ENCODE data around the gene RSPH6A.
"Not testable (repeated sequence)": the region's sequence is repeated elsewhere in the genome, so short reads cannot be mapped to it uniquely, and the experiment has no call there.

RSPH6A gene

DNA sequence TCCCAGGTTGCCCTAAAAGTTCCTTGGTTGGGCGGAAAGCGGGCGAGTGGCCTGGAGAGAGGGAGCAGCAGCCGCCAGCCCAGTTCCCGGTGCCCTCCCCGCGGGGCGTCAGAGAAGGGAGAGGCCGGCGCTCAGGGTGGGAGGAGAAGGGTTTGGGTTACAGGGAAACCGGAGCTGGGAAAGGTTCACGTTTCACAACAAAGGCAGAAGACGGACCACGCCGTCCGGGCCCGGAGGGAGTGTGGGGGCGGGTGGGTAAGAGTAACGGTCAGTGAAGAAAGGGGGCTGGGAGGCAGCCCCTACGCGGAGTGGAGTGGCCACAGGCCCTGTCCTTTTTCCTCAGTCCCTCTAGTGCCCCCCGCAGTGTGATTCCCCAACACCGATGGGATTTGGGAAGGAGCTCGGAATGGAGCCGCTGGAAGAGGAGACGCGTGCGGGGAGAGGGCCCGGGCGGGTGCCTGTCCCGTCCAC lies 47.7 kb downstream of the RSPH6A start:
- no peak for DNase-seq (ENCODE audit: low read depth in 2 of 3, low spot score in 2 of 3)

DNA sequence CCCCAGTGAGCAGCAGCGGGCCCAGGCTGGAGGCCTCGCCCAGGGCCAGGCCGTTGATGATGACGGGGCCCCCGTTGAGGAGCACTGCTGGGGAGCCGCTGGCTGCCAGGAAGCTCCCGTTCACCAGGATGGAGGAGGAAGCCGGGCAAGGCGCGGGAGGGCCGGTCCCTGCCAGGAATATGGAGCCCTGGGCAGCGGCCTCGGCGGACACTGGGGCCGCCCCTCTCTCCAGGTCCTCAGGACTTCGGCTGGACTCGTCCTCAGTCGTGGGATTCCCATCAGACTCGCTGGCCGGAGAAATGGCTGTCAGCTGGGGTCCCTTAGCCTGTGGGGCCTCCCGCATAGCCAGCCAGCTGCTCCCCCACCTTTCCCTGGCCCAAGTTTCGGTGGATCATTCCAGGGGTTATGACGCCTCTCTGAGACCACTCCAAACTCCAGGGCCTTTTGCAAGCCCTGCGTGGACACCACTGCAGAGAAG lies 48.2 kb downstream of the RSPH6A start:
- DNase-seq (ENCODE audit: low read depth in 2 of 3, low spot score in 2 of 3): no peak

DNA sequence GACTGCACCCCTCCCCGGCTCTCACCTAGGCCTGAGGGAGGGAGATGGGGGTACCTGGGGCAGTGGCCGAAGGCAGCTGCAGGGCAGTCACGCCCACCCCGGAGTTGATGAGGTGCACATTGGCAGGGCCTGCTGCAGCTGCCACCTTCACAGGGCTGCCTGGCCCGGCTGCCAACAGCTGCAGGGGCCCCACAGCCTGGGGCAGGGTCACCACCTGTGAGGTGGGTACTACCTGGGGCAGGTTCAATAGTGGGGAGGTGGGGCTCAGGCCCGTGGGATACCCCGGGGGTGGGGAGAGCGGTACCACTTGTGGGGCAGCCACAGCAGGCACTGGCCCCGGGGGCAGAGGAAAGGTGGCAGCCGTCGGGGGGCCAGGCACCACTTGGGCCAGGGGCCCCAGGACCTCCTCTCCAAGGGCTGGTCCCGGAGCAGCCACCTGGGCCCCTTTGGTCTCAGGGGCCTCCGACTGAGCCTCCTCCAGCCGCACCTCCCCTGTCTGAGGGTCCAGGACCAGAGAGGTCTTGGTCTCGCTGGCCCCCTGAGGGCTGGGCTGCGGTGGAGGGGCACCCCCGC lies 48.7 kb downstream of the RSPH6A start:
- DNase-seq (ENCODE audit: low read depth in 2 of 3, low spot score in 2 of 3): no peak

DNA sequence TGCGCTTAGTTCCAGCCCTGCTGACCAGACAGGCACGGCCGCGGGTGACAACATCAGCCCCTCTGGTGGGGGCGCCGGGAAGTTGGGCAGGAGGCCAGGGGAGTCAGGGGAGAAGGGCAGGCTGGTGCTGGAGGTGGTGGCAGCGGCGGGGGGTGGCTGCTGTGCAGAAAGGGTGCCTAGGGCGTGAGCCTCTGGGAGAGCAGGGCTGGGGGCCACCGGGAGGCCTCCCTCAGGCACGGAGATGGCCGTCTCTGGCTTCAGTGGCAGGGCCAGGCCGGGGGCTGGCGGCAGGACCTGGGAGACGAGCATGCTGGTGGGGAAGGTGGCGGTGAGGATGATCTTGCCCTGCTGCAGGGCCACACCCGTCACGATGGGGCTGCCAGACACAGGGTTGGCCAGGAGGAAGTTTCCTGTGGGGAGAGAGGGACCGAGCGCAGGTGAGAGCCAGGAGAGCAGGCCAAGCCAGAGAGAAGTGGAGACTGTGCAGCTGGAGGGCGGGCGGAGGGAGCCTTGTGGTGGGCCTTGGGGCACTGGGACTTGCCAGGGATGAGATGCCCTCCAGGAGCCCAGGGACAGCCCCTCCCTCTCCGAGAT lies 49.3 kb downstream of the RSPH6A start:
- DNase-seq (ENCODE audit: low read depth in 2 of 3, low spot score in 2 of 3): no peak

DNA sequence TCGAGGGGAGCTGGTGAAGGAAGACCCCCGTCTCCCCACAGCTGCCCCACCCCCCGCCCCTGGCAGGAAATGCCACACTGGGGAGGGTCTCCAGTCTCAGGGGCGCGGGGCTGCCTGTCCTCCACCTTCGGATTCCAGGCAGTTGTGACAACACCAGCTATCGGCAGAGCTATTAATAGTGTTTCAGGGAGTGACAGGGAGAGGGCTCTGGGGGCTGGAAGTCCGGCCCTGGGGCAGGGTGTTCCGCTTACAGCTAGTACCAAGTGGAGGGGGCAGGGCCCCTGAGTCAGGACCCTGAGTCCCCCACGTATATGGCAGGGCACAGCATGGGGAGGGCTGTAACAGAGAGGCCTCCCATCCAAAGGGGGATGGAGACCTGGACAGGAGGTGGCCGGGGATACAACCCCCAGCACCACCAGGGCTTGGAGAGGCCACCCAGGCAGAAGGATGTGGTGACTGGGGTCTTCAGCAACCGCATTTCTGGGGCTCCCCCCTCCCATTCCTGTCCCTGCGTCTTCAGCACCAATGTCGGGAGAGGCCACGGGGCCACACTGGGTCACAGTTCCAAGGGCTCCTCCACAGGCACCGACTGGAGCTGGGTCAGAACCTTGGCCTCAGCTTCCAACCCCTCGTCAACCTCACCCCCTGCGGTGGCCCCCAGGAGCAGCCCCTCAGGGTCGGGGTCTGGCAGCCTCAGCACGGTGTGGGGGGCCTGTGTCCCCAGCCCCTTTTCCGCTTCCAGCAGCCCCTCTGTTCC lies 50.0 kb downstream of the RSPH6A start:
- no peak for DNase-seq (ENCODE audit: low read depth in 2 of 3, low spot score in 2 of 3)

DNA sequence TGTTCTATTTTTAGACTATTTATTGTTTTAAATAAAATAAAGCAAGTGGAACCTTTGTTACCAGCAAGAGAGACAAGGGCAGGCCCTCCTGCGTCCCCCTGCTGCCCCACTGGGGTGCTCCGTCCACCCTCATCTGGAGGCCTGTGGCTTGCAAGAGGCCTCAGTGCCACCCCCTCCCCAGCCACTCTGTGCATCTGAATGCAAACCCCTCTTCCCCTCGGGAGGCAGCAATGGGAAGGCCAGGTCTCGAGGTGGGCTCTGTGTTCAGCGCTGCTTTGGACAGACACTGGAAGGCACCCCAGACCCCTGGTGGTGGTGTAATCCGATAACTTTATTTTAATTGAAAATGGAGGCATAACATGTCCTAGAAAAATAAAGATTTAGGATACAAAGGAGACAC lies 50.6 kb downstream of the RSPH6A start:
- no peak for DNase-seq (ENCODE audit: low read depth in 2 of 3, low spot score in 2 of 3)

DNA sequence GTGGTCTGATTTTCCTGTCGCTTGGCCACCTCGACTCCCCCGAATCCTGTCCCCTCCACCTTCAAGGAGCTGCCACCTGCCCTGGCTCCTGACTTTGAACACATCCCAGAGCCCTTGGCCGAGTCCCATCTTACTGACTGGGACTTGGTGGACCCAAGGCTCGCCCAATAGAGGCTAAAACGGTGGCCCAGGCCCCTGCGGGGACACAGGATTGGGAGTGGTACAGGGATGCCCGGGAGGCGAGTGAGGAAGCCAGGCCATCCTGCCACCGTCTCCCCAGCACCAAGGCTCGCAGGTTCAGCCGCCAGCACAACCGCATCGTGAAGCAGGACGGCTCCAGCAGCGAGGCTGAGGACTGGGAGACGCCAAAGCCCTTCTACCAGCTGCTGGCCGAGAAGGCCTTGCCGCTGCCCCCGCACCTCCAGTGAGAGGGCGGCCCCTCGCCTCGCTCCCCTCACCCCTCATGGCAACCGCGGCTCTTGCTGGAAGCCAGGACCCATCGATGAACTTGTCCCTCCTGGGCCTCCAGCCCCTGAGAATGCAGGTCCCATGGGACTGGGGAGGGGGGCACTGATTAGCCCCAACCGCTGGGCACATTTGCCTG lies 51.3 kb downstream of the RSPH6A start:
- DNase-seq (ENCODE audit: low read depth in 2 of 3, low spot score in 2 of 3): no peak

DNA sequence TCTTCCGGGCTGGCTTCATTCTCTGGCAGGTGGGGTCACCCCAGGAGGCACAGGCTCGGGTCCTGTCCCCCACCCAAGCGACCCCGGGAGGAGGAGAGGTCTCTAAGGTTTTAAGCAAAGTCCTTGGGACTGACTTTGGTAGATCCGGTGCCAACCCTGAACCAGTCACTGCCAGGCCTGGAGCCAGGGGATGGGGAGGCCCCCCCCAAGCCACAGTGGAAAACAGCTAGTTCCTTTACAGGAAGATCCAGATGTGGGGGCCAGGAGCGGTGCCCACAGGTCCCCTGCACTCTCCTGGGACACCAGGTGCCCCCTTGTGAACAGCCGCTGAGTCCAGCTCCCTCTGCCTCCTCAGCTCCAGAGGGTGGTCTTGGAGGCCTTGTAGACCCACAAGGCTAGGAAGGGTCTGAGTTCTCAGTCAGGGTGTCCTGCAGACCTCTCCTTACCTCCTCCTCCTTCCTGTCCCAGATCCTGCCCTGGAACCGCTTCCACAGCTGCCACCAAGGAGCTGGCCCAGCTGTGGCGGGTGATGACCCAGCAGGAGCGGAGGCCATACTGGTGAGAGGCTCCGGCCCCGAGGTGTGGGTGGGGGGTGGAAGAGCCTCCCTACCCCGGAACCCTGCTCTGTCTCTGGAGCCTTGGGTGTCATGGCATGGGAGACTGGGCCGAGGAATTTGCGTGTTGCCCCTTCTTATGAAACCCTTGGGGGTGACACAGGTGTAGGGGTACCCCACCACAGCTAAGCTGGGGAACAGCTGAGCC lies 52.1 kb downstream of the RSPH6A start:
- DNase-seq (ENCODE audit: low read depth in 2 of 3, low spot score in 2 of 3): no peak

DNA sequence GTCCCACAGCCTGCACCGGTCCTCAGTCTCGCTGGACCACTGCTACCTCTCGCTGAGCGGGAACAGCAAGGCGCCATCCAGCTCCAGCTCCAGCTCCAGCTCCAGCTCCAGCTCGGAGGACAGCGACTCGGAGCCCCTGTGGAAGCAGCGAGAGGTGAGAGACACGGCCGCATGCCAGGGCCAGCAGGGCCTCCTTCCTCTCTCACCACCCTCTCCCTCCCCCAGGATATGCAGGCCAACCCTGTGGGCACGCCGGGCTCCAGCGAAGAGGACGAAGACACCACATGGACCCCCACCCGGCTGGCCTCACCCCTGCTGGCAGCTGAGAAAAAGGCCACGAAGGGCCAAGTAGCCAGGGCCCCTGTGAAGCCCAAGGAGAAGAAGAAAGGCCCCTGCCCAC lies 53.4 kb downstream of the RSPH6A start:
- no peak for DNase-seq (ENCODE audit: low read depth in 2 of 3, low spot score in 2 of 3)

DNA sequence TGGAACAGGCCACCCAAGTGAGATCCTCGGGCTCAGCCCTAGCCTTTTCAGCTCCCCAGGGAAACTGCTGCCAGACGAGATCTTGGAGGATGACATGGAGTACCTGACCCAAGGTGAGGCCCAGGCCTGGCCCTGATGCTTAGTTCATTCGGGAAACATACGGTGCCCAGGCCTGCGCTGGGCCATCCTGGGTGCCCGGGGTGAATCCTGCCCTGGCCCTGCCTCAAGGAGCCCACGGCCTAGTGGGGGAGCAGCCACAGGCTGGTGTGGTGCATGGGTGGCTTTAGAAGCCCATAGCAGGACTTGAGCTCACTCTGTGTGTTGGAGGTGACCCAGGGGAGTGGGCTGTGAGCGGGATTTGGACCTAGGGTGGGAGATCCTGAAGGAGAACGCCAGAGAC lies 56.2 kb downstream of the RSPH6A start:
- DNase-seq (ENCODE audit: low read depth in 2 of 3, low spot score in 2 of 3): no peak

DNA sequence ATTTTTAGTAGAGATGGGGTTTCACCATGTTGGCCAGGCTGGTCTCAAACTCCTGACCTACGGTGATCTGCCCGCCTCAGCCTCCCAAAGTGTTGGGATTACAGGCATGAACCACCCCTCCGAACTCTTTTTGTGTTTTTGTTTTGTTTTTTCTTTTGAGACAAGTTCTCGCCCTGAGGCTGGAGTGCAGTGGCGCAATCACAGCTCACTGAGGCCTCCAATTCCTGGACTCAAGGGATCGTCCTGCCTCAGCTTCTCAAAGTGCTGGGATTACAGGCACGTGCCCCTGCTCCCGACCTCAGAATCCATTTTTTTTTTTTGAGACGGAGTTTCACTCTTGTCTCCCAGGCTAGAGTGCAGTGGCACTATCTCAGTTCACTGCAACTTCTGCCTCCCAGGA lies 57.4 kb downstream of the RSPH6A start:
- no peak for DNase-seq (ENCODE audit: low read depth in 2 of 3, low spot score in 2 of 3)

DNA sequence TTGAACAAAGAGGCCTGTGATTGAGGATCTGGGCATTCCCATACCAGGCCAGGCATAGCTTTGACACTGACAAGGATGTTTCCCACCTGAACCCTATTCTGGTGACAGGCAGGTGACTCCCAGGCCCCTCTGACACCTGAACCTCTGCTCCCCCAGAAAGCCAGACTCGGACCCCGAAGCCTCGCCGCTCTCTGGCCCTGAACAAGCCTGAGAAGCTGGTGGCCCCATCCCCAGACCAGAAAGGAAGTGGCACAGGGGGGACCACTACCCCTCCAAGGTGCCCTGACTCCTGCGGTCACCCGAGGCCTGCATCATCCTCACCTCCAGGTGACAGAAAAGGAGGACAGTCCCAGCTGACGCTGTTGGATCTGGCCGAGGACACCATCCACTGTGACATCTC lies 60.8 kb downstream of the RSPH6A start:
- DNase-seq (ENCODE audit: low read depth in 2 of 3, low spot score in 2 of 3): no peak

DNA sequence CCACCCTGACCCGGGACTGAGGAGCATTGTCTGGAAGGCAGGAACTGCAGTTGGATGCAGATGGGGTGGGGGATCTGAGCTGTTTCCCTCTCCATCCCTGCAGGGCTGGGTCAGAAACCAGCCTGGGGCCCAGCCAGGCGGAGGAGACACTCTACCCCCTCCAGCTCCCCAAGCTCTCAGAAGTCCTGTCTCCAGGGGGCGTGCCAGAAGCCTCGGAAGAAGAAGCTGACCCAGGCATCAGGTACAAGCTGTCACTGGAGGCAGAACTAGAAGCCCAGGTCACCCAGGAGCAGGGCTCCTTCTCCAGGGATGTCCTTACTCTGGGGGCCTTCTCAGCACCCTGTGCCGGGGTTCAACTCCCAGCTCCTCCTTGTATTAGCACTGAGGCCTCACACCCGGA lies 61.6 kb downstream of the RSPH6A start:
- no peak for DNase-seq (ENCODE audit: low read depth in 2 of 3, low spot score in 2 of 3)

DNA sequence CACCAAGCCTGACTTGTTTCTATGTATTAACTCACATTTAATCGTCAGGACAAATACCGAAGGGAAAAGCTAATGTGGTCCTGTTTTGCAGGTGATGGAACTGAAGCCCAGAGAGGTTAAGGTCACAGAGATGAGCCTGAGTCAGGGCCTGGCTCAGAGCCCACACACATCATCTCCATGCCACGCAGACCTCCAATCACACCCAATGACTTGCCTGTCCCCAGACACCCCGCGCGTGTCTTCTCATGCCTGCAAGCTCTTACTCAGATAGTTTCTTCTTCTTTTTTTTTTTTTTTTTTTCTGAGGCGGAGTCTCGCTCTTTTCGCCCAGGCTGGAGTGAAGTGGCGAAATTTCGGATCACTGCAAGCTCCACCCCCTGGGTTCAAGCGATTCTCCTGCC lies 62.5 kb downstream of the RSPH6A start:
- DNase-seq (ENCODE audit: low read depth in 2 of 3, low spot score in 2 of 3): no peak

DNA sequence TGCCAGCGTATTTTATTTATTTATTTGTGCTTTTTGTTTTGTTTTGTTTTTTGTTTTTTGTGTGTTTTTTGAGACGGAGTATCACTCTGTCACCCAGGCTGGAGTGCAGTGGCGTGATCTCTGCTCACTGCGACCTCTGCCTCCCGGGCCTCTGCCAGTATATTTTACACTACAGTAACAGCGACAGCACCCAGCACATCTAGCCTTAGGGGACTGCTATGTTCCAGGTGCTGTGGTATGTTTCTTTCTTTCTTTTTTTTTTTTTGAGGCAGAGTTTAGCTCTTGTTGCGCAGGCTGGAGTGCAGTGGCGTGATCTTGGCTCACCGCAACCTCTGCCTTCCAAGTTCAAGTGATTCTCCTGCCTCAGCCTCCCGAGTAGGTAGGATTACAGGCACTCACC lies 63.6 kb downstream of the RSPH6A start:
- DNase-seq (ENCODE audit: low read depth in 2 of 3, low spot score in 2 of 3): not testable (repeated sequence)

DNA sequence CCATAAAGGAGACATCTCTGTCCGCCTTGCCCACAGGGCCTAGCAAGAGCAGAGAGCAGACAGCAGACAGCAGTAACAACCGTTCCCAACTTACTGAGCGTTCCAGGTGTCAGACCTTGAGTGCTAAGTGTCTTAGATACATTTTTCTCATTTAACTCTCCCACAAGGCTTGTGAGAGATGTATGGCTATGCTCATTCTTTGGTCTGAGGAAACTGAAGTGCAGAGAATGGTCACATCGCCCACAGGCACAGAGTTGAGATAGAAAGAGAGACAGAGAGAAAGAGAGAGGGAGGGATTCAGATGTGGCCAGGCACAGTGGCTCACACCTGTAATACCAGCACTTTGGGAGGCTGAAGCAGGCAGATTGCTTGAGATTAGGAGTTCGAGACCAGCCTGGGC lies 67.6 kb downstream of the RSPH6A start:
- no peak for DNase-seq (ENCODE audit: low read depth in 2 of 3, low spot score in 2 of 3)

DNA sequence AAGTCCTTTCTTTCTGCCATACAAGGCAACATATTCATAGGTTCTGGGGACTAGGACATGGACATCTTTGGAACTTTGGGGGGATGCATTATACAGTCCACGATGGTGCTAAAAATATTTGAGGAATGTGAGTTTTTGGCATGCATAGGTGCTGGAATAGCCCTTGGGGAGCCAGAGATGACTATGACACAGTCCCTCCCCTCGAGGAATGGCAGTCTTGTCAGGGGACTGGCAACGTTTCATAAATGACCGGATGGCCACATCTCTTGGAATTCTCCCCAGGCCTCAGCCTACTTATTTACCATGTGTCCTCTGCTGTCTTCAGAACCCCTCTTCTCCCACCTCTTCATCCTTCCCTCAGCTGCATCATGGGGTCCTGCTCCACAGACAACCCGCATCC lies 68.2 kb downstream of the RSPH6A start:
- DNase-seq (ENCODE audit: low read depth in 2 of 3, low spot score in 2 of 3): no peak

All from activated CD8-positive, alpha-beta memory T cell treated with anti-CD3 and anti-CD28 coated beads for 48 hours (primary cell).